ENCODE data around the gene GTF2IRD1. TPM values are rescaled to one million over a fixed set of nuclear protein-coding genes. Genes with fewer than 3 reads are reported as not detected.

The GTF2IRD1 gene
- total RNA-seq, 1 donor from 2014 or later, result 32.6 TPM

GRCh38 chr7:74502216-74502891 lies 48.6 kb downstream of the GTF2IRD1 start:
- H3K27ac Mint-ChIP-seq (ENCODE audit: unreplicated experiment), result no peak overlapping the region
- peaks cover 1% of the 10 kb centered on the region for H3K27me3 Mint-ChIP-seq (ENCODE audit: unreplicated experiment)
- peaks cover 10% of the 10 kb centered on the region for H3K36me3 Mint-ChIP-seq (ENCODE audit: low read depth, unreplicated experiment)
- no peaks in the 10 kb centered on the region for H3K9me3 Mint-ChIP-seq (ENCODE audit: unreplicated experiment)
- H3K4me3 Mint-ChIP-seq (ENCODE audit: unreplicated experiment), result no peak overlapping the region
- DNase-seq (ENCODE audit: low spot score), result no peak
- TF ChIP-seq CTCF (IDR thresholded peaks at IDR 0.05; ENCODE audit: unreplicated experiment), result no peak
- no peaks in the 10 kb centered on the region for H3K4me1 Mint-ChIP-seq (ENCODE audit: unreplicated experiment)

GRCh38 chr7:74503061-74503460 lies 49.4 kb downstream of the GTF2IRD1 start:
- Mint-ChIP-seq H3K4me1 (ENCODE audit: unreplicated experiment) (no peaks in the 10 kb centered on the region), H3K36me3 (ENCODE audit: low read depth, unreplicated experiment) (peaks cover 10% of the 10 kb centered on the region), H3K27ac (ENCODE audit: unreplicated experiment) (no peak overlapping the region), H3K27me3 (ENCODE audit: unreplicated experiment) (peaks cover 1% of the 10 kb centered on the region), H3K9me3 (ENCODE audit: unreplicated experiment) (no peaks in the 10 kb centered on the region), H3K4me3 (ENCODE audit: unreplicated experiment) (no peak overlapping the region)
- no peak for DNase-seq (ENCODE audit: low spot score)
- TF ChIP-seq CTCF (IDR thresholded peaks at IDR 0.05; ENCODE audit: unreplicated experiment), result no peak

- TF ChIP-seq CTCF (IDR thresholded peaks at IDR 0.05; ENCODE audit: unreplicated experiment), result no peak
- Mint-ChIP-seq H3K4me3 (ENCODE audit: unreplicated experiment) (no peak overlapping the region), H3K4me1 (ENCODE audit: unreplicated experiment) (no peaks in the 10 kb centered on the region), H3K9me3 (ENCODE audit: unreplicated experiment) (no peaks in the 10 kb centered on the region), H3K36me3 (ENCODE audit: low read depth, unreplicated experiment) (peaks cover 13% of the 10 kb centered on the region), H3K27ac (ENCODE audit: unreplicated experiment) (no peak overlapping the region), H3K27me3 (ENCODE audit: unreplicated experiment) (peaks cover 4% of the 10 kb centered on the region)
- no peak for DNase-seq (ENCODE audit: low spot score)
Observed at GRCh38 chr7:74503943-74504342, 50.2 kb downstream of the GTF2IRD1 start.

GRCh38 chr7:74505471-74506324 lies 52.0 kb downstream of the GTF2IRD1 start:
- H3K9me3 Mint-ChIP-seq (ENCODE audit: unreplicated experiment), result no peaks in the 10 kb centered on the region
- H3K4me1 Mint-ChIP-seq (ENCODE audit: unreplicated experiment), result no peaks in the 10 kb centered on the region
- DNase-seq (ENCODE audit: low spot score), result no peak
- no peak for TF ChIP-seq CTCF (IDR thresholded peaks at IDR 0.05; ENCODE audit: unreplicated experiment)
- no peak overlapping the region for H3K4me3 Mint-ChIP-seq (ENCODE audit: unreplicated experiment)
- H3K27me3 Mint-ChIP-seq (ENCODE audit: unreplicated experiment), result peaks cover 4% of the 10 kb centered on the region
- H3K27ac Mint-ChIP-seq (ENCODE audit: unreplicated experiment), result no peak overlapping the region
- H3K36me3 Mint-ChIP-seq (ENCODE audit: low read depth, unreplicated experiment), result peaks cover 10% of the 10 kb centered on the region

- Mint-ChIP-seq H3K9me3 (ENCODE audit: unreplicated experiment) (no peaks in the 10 kb centered on the region), H3K36me3 (ENCODE audit: low read depth, unreplicated experiment) (peaks cover 10% of the 10 kb centered on the region), H3K27me3 (ENCODE audit: unreplicated experiment) (peaks cover 4% of the 10 kb centered on the region), H3K4me3 (ENCODE audit: unreplicated experiment) (no peak overlapping the region), H3K4me1 (ENCODE audit: unreplicated experiment) (no peaks in the 10 kb centered on the region), H3K27ac (ENCODE audit: unreplicated experiment) (no peak overlapping the region)
- no peak for TF ChIP-seq CTCF (IDR thresholded peaks at IDR 0.05; ENCODE audit: unreplicated experiment)
- DNase-seq (ENCODE audit: low spot score), result no peak
Observed at GRCh38 chr7:74506325-74506724, 52.6 kb downstream of the GTF2IRD1 start.

Data from endothelial cell (in vitro differentiated cells).